ENCODE measurements around the gene JMJD7. TPM values are rescaled to one million over a fixed set of nuclear protein-coding genes. Genes with fewer than 3 reads are reported as not detected.

JMJD7 gene
- total and polyA plus RNA-seq, 2 donors (not counting 1 experiment from before 2014, with no cell fraction given) = 33.4 to 43.9 TPM

DNA sequence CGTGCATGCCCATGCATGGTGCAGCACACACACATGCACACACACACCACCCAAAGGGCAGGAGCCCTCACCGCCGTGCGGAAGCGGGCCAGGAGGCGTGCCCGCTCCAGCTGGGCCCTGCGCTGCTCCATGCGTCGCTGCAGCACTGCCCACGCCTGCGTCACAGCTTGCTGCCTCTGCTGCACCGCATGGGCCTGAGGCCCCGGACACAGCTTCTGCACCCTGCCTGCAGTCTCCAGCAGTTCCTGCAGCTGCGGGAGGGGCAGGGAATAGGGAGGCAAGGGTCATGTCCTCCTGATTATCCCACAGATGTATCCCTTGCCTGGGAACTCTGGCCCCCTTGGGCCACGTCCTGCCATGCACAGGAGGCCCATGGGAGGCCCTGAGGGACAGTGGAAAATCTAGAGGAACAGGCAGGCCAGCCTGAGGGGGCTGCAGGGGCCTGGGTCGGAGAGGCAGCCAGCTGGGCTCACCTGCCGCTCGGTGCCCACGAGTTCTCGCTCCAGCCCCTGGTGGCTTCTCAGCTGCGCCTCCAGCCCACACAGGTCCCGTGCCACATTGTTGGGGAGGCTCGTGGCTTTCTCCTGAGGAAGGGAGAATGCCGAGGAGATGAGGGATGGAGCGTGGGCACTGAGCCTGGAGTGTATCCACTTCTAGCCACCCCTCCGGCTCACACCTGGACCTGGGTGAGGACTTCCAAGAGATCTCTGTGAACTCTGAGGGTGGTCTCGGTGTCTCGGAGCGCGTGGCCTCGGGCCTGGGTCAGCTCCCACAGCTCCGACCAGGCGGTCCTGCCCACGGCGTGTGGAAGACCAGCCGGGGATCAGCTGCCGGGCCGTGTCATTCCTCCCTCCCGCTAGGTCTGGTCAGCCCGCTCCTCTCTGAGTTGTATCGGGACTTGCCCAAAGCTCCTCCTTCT, 42.1 kb downstream of the JMJD7 start:
- Histone ChIP-seq H3K9me3 (ENCODE audit: control extremely low read depth in 1 of 3, control insufficient read depth in 2 of 3, insufficient read depth in 1 of 3, low read length in 2 of 3) (no peaks in the 10 kb centered on the region), H3K4me2 (replicated peaks; ENCODE audit: low read depth, low read length, poor library complexity, severe bottlenecking) (no peak overlapping the region), H3K27ac (ENCODE audit: low read length in 2 of 2) (no peak overlapping the region), H2AFZ (ENCODE audit: insufficient read depth, low read depth, low read length, poor library complexity, severe bottlenecking) (no peak overlapping the region), H3K4me3 (ENCODE audit: control extremely low read depth in 1 of 5, extremely low read depth in 1 of 5, insufficient read depth in 1 of 5, low read depth in 2 of 5, low read length in 4 of 5) (no peak overlapping the region), H3K79me2 (ENCODE audit: control insufficient read depth, insufficient read depth, low read length) (no peaks in the 10 kb centered on the region), H3K36me3 (replicated peaks in 1 of 2; ENCODE audit: control extremely low read depth in 1 of 2, control insufficient read depth in 1 of 2, extremely low read depth in 1 of 2, insufficient read depth in 2 of 2, low read length in 1 of 2) (no peaks in the 10 kb centered on the region), H3K9ac (ENCODE audit: low read length) (no peak overlapping the region), H4K20me1 (ENCODE audit: control insufficient read depth, insufficient read depth, low read length, poor library complexity, severe bottlenecking) (no peaks in the 10 kb centered on the region), H3K4me1 (ENCODE audit: control insufficient read depth in 2 of 2, insufficient read depth in 2 of 2, low read length in 2 of 2) (no peaks in the 10 kb centered on the region), H3K27me3 (replicated peaks in 1 of 4; ENCODE audit: control extremely low read depth in 1 of 4, control insufficient read depth in 3 of 4, insufficient read depth in 4 of 4, low read length in 3 of 4) (peaks cover 0 to 4% (median 0%) of the 10 kb centered on the region in 4 experiments)
- WGBS (ENCODE audit: insufficient coverage) = 93% methylated on average over 42 of the region's 42 CpGs
- ChIA-PET CTCF (no interaction called here), POLR2A (no interaction called here)
- H3K27me3 Mint-ChIP-seq = peaks cover 7% of the 10 kb centered on the region
- no peak overlapping the region for H3K4me3 Mint-ChIP-seq
- intact Hi-C loops (cut with micrococcal nuclease) = no loop called here
- DNase-seq = no peak
- no peak for TF ChIP-seq EZH2 (IDR thresholded peaks at IDR 0.05; ENCODE audit: borderline replicate concordance, insufficient read depth, low read depth, low read length, poor library complexity, severe bottlenecking)
- TF ChIP-seq, protein P1, sequence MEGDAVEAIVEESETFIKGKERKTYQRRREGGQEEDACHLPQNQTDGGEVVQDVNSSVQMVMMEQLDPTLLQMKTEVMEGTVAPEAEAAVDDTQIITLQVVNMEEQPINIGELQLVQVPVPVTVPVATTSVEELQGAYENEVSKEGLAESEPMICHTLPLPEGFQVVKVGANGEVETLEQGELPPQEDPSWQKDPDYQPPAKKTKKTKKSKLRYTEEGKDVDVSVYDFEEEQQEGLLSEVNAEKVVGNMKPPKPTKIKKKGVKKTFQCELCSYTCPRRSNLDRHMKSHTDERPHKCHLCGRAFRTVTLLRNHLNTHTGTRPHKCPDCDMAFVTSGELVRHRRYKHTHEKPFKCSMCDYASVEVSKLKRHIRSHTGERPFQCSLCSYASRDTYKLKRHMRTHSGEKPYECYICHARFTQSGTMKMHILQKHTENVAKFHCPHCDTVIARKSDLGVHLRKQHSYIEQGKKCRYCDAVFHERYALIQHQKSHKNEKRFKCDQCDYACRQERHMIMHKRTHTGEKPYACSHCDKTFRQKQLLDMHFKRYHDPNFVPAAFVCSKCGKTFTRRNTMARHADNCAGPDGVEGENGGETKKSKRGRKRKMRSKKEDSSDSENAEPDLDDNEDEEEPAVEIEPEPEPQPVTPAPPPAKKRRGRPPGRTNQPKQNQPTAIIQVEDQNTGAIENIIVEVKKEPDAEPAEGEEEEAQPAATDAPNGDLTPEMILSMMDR (IDR thresholded peaks at IDR 0.05) = no peak
- H3K9me3 Mint-ChIP-seq (ENCODE audit: insufficient read depth) = no peaks in the 10 kb centered on the region
- no peaks in the 10 kb centered on the region for H3K4me1 Mint-ChIP-seq
- ATAC-seq (ENCODE audit: low read depth) = no peak
- no peak overlapping the region for H3K27ac Mint-ChIP-seq

DNA sequence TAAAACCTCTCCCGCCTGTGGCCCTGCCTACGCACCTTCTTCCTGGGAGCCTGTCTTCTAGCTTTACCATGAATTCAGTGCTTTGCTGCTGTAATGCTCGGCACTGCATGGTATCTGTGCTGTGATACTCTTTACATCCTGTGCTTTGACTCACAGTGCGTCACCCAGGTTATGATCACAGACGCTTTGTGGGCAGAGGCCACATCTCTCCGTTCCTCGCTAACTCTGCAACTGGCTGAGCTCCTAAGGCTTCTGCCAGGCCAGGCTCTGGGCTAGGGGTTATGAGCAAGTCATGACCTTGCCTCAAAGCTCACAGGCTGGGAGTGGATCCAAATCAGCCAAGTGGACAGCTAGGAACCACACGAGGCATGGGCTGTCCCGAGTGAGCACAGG, 42.8 kb downstream of the JMJD7 start:
- TF ChIP-seq, protein P1 (IDR thresholded peaks at IDR 0.05) = no peak
- TF ChIP-seq EZH2 (IDR thresholded peaks at IDR 0.05; ENCODE audit: borderline replicate concordance, insufficient read depth, low read depth, low read length, poor library complexity, severe bottlenecking) = no peak
- Histone ChIP-seq H3K9ac (ENCODE audit: low read length) (no peak overlapping the region), H3K9me3 (ENCODE audit: control extremely low read depth in 1 of 3, control insufficient read depth in 2 of 3, insufficient read depth in 1 of 3, low read length in 2 of 3) (no peaks in the 10 kb centered on the region), H3K36me3 (replicated peaks in 1 of 2; ENCODE audit: control extremely low read depth in 1 of 2, control insufficient read depth in 1 of 2, extremely low read depth in 1 of 2, insufficient read depth in 2 of 2, low read length in 1 of 2) (no peaks in the 10 kb centered on the region), H3K4me1 (ENCODE audit: control insufficient read depth in 2 of 2, insufficient read depth in 2 of 2, low read length in 2 of 2) (peaks cover 0 to 3% of the 10 kb centered on the region in 2 donors), H2AFZ (ENCODE audit: insufficient read depth, low read depth, low read length, poor library complexity, severe bottlenecking) (no peak overlapping the region), H4K20me1 (ENCODE audit: control insufficient read depth, insufficient read depth, low read length, poor library complexity, severe bottlenecking) (no peaks in the 10 kb centered on the region), H3K27me3 (replicated peaks in 1 of 4; ENCODE audit: control extremely low read depth in 1 of 4, control insufficient read depth in 3 of 4, insufficient read depth in 4 of 4, low read length in 3 of 4) (peaks cover 0 to 5% (median 0%) of the 10 kb centered on the region in 4 experiments), H3K27ac (ENCODE audit: low read length in 2 of 2) (no peak overlapping the region), H3K4me3 (ENCODE audit: control extremely low read depth in 1 of 5, extremely low read depth in 1 of 5, insufficient read depth in 1 of 5, low read depth in 2 of 5, low read length in 4 of 5) (no peak overlapping the region), H3K79me2 (ENCODE audit: control insufficient read depth, insufficient read depth, low read length) (no peaks in the 10 kb centered on the region), H3K4me2 (replicated peaks; ENCODE audit: low read depth, low read length, poor library complexity, severe bottlenecking) (no peak overlapping the region)
- 72% methylated on average over 9 of the region's 9 CpGs for WGBS (ENCODE audit: insufficient coverage)
- Mint-ChIP-seq H3K9me3 (ENCODE audit: insufficient read depth) (no peaks in the 10 kb centered on the region), H3K27me3 (peaks cover 7% of the 10 kb centered on the region), H3K27ac (no peak overlapping the region), H3K4me3 (no peak overlapping the region), H3K4me1 (peaks cover under 1% of the 10 kb centered on the region)
- DNase-seq (no peak), ATAC-seq (ENCODE audit: low read depth) (no peak)
- POLR2A ChIA-PET = no interaction called here
- CTCF ChIA-PET = no interaction called here
- intact Hi-C loops (cut with micrococcal nuclease) = no loop called here

Measured in B cell (primary cell).